Thoracic aorta (tissue), 2 donors: Measurements from ENCODE around the gene UBE2Z. TPM values are rescaled to one million over a fixed set of nuclear protein-coding genes. Genes with fewer than 3 reads are reported as not detected.

Source experiments
- ATAC-seq: fragments of 150-250 bp; one replicate; pipeline ENCODE4 v1.8.0; 2017; ENCODE audit warnings: low read depth; ENCODE audit not compliant: insufficient number of reproducible peaks, low FRiP score
- DNase-seq: peaks from one replicate; pipeline ENCODE4 v3.0.0-alpha.2; 2020; ENCODE audit warnings: low spot score
- H3K27ac ChIP-seq, 2 donors: fragments of 200-600 bp; sonication (generic); 1 replicate in 1 of 2; 2 replicates in 1 of 2; pipeline ENCODE4 v1.5.1; 2016; ENCODE audit warnings: mild to moderate bottlenecking in 2 of 2, moderate library complexity in 2 of 2
- H3K27me3 ChIP-seq: fragments of 200-600 bp; sonication (generic); replicated peaks from 2 replicates; pipeline ENCODE4 v1.6.0; 2016; ENCODE audit warnings: mild to moderate bottlenecking; ENCODE audit not compliant: insufficient read depth
- H3K36me3 ChIP-seq: fragments of 200-600 bp; sonication (generic); one replicate; pipeline ENCODE4 v1.5.1; 2016
- H3K4me1 ChIP-seq, 2 donors: fragments of 200-600 bp; sonication (generic); 1 replicate in 1 of 2; 2 replicates in 1 of 2; pipeline versions ENCODE4 v1.5.1 to v1.6.0; 2016; ENCODE audit warnings: low read depth in 2 of 2, mild to moderate bottlenecking in 1 of 2; ENCODE audit not compliant: control insufficient read depth in 1 of 2
- H3K4me3 ChIP-seq: fragments of 200-600 bp; sonication (generic); 2 replicates; pipeline ENCODE4 v1.5.1; 2016; ENCODE audit warnings: mild to moderate bottlenecking
- H3K9me3 ChIP-seq: fragments of 200-600 bp; sonication (generic); 2 replicates; pipeline ENCODE4 v1.5.1; 2016
- total RNA-seq, 2 donors: library from RNA; depleted of rRNA; stranded (reverse); fragments of >200 nt; gene quantifications; one replicate each; pipeline versions ENCODE4 v1.1.0 to v1.2.3, GENCODE V29; 2016
- TF ChIP-seq, protein P1 (sequence below): fragments of 200-600 bp; sonication (generic); IDR thresholded peaks from one replicate; pipeline ENCODE4 v1.5.1; 2019; ENCODE audit warnings: antibody characterized with exemption

UBE2Z gene
- total RNA-seq, 2 donors from 2014 or later = 63.2 to 90.7 TPM

DNA sequence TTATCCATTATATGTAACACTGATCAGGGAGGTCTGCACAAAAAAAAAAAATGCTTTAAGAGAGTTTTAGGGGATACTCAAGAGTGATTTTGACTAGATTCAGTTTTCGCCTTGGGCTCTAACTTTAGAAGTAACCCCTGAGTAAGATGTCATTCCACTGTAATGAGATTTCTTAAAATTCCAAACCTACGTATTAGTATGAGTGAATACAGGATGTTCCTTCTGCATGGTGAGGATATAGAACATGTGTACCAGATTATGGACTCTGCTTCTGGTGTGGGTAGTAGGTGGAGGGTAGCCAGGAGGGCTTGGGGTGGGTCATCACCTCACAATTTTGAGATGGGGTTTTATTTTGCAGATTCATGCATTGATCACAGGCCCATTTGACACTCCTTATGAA, 4.3 kb downstream of the UBE2Z start:
- Histone ChIP-seq H3K27me3 (no peaks in the 10 kb centered on the region), H3K4me3 (no peak overlapping the region), H3K9me3 (no peaks in the 10 kb centered on the region), H3K4me1 (peaks cover 25 to 43% of the 10 kb centered on the region in 2 donors), H3K36me3 (peaks cover 11% of the 10 kb centered on the region), H3K27ac (no peak overlapping the region)
- ATAC-seq (no peak), DNase-seq (no peak)
- TF ChIP-seq, protein P1, sequence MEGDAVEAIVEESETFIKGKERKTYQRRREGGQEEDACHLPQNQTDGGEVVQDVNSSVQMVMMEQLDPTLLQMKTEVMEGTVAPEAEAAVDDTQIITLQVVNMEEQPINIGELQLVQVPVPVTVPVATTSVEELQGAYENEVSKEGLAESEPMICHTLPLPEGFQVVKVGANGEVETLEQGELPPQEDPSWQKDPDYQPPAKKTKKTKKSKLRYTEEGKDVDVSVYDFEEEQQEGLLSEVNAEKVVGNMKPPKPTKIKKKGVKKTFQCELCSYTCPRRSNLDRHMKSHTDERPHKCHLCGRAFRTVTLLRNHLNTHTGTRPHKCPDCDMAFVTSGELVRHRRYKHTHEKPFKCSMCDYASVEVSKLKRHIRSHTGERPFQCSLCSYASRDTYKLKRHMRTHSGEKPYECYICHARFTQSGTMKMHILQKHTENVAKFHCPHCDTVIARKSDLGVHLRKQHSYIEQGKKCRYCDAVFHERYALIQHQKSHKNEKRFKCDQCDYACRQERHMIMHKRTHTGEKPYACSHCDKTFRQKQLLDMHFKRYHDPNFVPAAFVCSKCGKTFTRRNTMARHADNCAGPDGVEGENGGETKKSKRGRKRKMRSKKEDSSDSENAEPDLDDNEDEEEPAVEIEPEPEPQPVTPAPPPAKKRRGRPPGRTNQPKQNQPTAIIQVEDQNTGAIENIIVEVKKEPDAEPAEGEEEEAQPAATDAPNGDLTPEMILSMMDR = no peak

DNA sequence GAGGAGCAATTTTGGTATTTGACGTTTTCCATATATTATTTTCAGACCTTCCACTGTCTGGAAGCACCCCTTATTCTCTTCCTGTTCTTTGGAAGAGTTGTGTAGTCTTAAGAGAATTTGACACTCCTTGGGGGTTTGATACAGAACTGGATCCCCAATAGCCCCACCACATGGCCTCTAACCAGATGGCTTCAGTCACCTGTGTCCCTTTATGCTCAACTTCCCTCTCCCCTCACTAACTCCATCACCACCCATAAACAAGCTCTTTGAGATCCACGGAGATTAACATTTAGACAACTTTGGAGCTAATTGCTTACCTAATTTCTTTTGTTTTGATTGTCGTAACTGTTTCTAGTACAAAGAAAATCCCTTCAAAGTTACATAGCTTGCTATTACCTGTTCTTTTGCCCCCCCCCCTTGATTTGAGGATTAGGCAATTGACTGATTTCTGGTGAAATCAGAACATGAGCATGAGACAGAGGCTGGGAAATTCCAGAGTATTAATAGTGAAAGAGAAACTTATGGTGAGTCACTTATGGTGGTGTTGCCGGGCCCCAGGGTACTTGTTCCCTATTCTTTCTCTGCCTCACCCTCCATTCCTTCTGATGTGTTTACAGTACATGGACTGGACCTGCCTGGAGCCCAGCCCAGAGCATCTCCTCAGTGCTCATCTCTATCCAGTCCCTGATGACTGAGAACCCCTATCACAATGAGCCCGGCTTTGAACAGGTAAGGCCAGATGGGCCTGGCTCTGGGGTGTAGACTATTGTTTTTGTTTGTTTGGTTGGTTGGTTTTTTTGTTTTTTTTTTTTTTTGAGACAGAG, 7.5 kb downstream of the UBE2Z start:
- Histone ChIP-seq H3K27me3 (no peaks in the 10 kb centered on the region), H3K9me3 (no peaks in the 10 kb centered on the region), H3K27ac (peak overlapping the region in 1 of 2 donors; percentile 39), H3K4me3 (no peak overlapping the region), H3K4me1 (peaks cover 6 to 22% of the 10 kb centered on the region in 2 donors), H3K36me3 (peaks cover 36% of the 10 kb centered on the region)
- DNase-seq (no peak), ATAC-seq (peak; percentile 80)
- TF ChIP-seq, protein P1 = no peak

DNA sequence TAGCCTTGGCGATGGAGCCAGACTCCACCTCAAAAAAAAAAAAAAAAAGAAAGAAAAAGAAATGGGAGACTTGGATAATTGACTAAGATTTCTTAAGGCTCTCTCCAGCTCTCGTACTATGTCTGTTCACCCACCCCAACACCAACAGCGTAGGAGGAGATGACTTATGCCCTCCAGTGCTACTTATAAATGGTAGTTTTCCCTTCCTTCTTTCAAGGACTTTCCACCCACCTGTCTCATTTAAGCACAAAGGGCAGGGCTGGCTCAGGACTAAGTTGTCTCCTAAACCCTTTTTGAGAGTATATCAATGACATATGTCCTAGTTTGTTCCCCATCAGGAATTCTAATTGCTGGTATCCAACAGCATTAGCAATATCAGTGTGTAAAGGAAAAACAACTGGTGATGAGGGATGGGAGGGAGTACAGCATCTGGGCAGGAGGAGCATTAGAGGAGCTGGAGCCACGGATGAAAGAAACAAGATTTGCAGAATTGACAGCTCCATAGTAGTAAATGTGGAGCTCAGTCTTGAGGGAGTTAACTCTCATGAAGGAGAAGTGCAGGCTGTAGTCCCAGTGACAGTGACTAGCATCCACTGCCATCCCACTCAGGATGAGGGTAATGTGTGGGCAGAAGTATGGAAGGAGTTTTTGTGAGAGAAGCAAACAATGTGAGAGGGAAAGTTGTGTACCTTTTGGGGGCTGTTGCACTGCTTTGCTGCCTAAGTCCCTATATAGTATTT, 17.2 kb downstream of the UBE2Z start:
- H3K27ac ChIP-seq = no peak overlapping the region
- H3K9me3 ChIP-seq = no peaks in the 10 kb centered on the region
- H3K27me3 ChIP-seq = no peaks in the 10 kb centered on the region
- H3K36me3 ChIP-seq = peaks cover 70% of the 10 kb centered on the region
- H3K4me3 ChIP-seq = no peak overlapping the region
- TF ChIP-seq, protein P1 = no peak
- DNase-seq (no peak), ATAC-seq (no peak)
- no peaks in the 10 kb centered on the region for H3K4me1 ChIP-seq

DNA sequence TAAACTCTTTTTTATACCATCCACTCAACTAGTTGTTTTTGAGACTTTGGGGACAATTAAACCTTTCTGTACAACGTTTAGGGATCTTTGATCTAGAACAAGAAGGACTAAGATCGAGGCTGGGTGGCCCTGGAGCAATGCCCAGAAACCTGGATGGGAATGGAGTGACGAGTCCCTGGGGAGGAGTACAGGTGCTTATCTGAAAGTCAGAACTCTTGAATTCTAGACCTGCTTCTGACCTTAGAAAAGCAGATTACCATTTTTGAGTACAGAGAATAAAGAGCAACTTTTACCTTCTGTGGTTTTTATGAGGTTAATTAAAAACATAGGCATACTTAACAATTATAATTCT, 17.8 kb downstream of the UBE2Z start:
- Histone ChIP-seq H3K27me3 (no peaks in the 10 kb centered on the region), H3K36me3 (peaks cover 65% of the 10 kb centered on the region), H3K4me1 (no peaks in the 10 kb centered on the region), H3K9me3 (no peaks in the 10 kb centered on the region), H3K4me3 (no peak overlapping the region), H3K27ac (no peak overlapping the region)
- TF ChIP-seq, protein P1 = no peak
- ATAC-seq (no peak), DNase-seq (no peak)

DNA sequence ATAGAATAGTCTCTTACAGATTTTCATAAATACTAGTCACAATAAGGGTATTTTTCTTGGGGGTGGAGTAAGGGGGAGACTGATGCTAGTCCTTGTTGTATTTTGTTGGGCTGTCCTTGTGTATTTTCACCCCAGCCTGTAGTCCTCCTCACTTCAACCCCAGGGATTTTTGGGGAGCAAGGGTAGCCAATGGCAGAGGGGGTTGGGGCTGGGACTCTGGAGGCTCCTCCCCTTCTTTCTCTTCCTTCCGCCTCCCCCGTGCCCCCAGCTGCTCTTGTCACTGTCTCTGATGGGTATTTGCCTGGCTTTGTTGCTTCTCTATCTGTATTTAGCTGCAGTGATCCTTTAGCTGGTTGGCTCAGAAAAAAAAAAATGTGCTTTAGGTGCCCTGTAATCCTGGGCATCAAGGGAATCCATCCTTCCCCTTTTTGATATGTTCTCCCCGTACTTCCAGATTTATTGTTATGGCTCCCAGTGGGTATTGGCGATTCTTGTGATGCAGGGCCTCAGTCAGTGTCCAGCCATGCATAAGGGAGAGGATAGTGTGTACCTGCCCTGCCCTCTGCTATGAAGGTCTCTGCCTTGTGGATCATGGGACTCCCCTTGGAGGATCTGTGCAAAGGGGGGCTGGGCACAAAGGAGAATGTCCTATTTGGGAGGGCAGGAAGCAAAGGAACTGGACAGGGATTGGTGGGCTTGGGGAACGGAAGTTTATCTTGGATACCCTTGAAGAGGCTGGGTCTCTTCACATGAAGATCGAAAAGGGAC, 20.0 kb downstream of the UBE2Z start:
- TF ChIP-seq, protein P1 = no peak
- H3K36me3 ChIP-seq = peaks cover 62% of the 10 kb centered on the region
- H3K4me3 ChIP-seq = no peak overlapping the region
- H3K27ac ChIP-seq = no peak overlapping the region
- H3K9me3 ChIP-seq = no peaks in the 10 kb centered on the region
- ATAC-seq (no peak), DNase-seq (no peak)
- H3K4me1 ChIP-seq = no peaks in the 10 kb centered on the region
- no peaks in the 10 kb centered on the region for H3K27me3 ChIP-seq
